IMR-90 (cell line): ENCODE data around the gene AIMP1. TPM values are rescaled to one million over a fixed set of nuclear protein-coding genes. Genes with fewer than 3 reads are reported as not detected.

Experiments
- ATAC-seq: fragments of 200-7000 bp; cut with Tn5 transposase; 2 replicates; pipeline ENCODE4 v1.9.1; 2020; ENCODE audit warnings: low read depth, mild to moderate bottlenecking, moderate library complexity
- BruUV-seq: library from RNA; stranded (reverse); fragments of 400-500 nt; replicated peaks from 2 replicates; lab custom pipeline; 2021; lab: Mats Ljungman, UMichigan
- CTCF ChIA-PET: fragments of 300-600 bp; formaldehyde crosslinking; extraction: SDS; loops from one replicate; lab custom pipeline; 2021; ENCODE audit warnings: antibody characterized with exemption; lab: Yijun Ruan, JAX
- POLR2A ChIA-PET: fragments of 300-600 bp; sonication (Branson Sonifier 250); formaldehyde crosslinking; loops from one replicate; lab custom pipeline; 2022; ENCODE audit warnings: antibody characterized with exemption; ENCODE audit not compliant: unreplicated experiment; lab: Charles Lee
- DNase-seq: peaks from one replicate; pipeline ENCODE4 v3.0.0; 2013
- H2AFZ ChIP-seq: replicated peaks from 2 replicates; pipeline ENCODE3; 2013; ENCODE audit warnings: low read length, mild to moderate bottlenecking; ENCODE audit not compliant: poor library complexity
- H2AK5ac ChIP-seq: 2 replicates; pipeline ENCODE4 v1.6.1; 2013; ENCODE audit warnings: low read depth, low read length, inconsistent platforms
- H2AK9ac ChIP-seq: replicated peaks from 2 replicates; pipeline ENCODE3; 2013; ENCODE audit warnings: mild to moderate bottlenecking, low read depth, low read length, moderate library complexity; ENCODE audit not compliant: poor library complexity
- H2BK120ac ChIP-seq: 2 replicates; pipeline ENCODE4 v1.6.1; 2013; ENCODE audit warnings: low read depth, low read length, inconsistent platforms
- H2BK15ac ChIP-seq: 3 replicates; pipeline ENCODE4 v1.6.1; 2013; ENCODE audit warnings: low read depth, low read length, inconsistent platforms
- H2BK20ac ChIP-seq: 2 replicates; pipeline ENCODE4 v1.6.1; 2013; ENCODE audit warnings: low read depth, mild to moderate bottlenecking, inconsistent platforms, low read length, moderate library complexity
- H2BK5ac ChIP-seq: 2 replicates; pipeline ENCODE4 v1.6.1; 2013; ENCODE audit warnings: mild to moderate bottlenecking, low read depth, low read length, inconsistent platforms; ENCODE audit not compliant: poor library complexity, severe bottlenecking
- H3K14ac ChIP-seq: replicated peaks from 2 replicates; pipeline ENCODE4 v1.6.1; 2013; ENCODE audit warnings: low read depth, low read length, inconsistent platforms
- H3K18ac ChIP-seq: 2 replicates; pipeline ENCODE4 v1.6.1; 2013; ENCODE audit warnings: low read depth, low read length, control low read depth
- H3K23ac ChIP-seq: 2 replicates; pipeline ENCODE4 v1.6.1; 2013; ENCODE audit warnings: low read depth, low read length, inconsistent platforms
- H3K27ac ChIP-seq: 2 replicates; pipeline ENCODE4 v1.5.1; 2013; ENCODE audit warnings: mild to moderate bottlenecking, control low read depth, low read length; ENCODE audit not compliant: insufficient read depth
- H3K27me3 ChIP-seq: 2 replicates; pipeline ENCODE4 v1.6.1; 2013; ENCODE audit warnings: low read length; ENCODE audit not compliant: control insufficient read depth, insufficient read depth
- H3K36me3 ChIP-seq: 2 replicates; pipeline ENCODE4 v1.6.1; 2013; ENCODE audit warnings: low read length, mixed read lengths; ENCODE audit not compliant: control insufficient read depth, insufficient read depth
- H3K4ac ChIP-seq: 2 replicates; pipeline ENCODE4 v1.6.1; 2013; ENCODE audit warnings: low read depth, low read length, inconsistent platforms
- H3K4me1 ChIP-seq: 2 replicates; pipeline ENCODE4 v1.6.1; 2013; ENCODE audit warnings: low read length, mixed read lengths; ENCODE audit not compliant: control insufficient read depth, insufficient read depth
- H3K4me2 ChIP-seq: 2 replicates; pipeline ENCODE4 v1.6.1; 2013; ENCODE audit warnings: low read depth, mild to moderate bottlenecking, control low read depth, low read length, moderate library complexity
- H3K4me3 ChIP-seq: 2 replicates; pipeline ENCODE4 v1.5.1; 2013; ENCODE audit warnings: low read depth, mild to moderate bottlenecking, control low read depth, low read length, moderate library complexity; ENCODE audit not compliant: insufficient read depth
- H3K56ac ChIP-seq: 2 replicates; pipeline ENCODE4 v1.6.1; 2013; ENCODE audit warnings: low read length, inconsistent platforms; ENCODE audit not compliant: insufficient read depth; ENCODE audit errors: extremely low read depth
- H3K79me1 ChIP-seq, 2 experiments: 2 replicates each; pipeline ENCODE4 v1.6.1; 2013; ENCODE audit warnings: low read length in 2 of 2, inconsistent platforms in 1 of 2, low read depth in 1 of 2
- H3K9ac ChIP-seq: 2 replicates; pipeline ENCODE4 v1.6.1; 2013; ENCODE audit warnings: low read depth, low read length, control low read depth
- H3K9me1 ChIP-seq: 2 replicates; pipeline ENCODE4 v1.6.1; 2013; ENCODE audit warnings: low read length, inconsistent platforms; ENCODE audit not compliant: insufficient read depth
- H3K9me3 ChIP-seq: 2 replicates; pipeline ENCODE4 v1.6.1; 2013; ENCODE audit warnings: low read length; ENCODE audit not compliant: control insufficient read depth, insufficient read depth
- H4K20me1 ChIP-seq: 2 replicates; pipeline ENCODE4 v1.6.1; 2013; ENCODE audit warnings: low read length, inconsistent platforms; ENCODE audit not compliant: insufficient read depth
- H4K5ac ChIP-seq: 2 replicates; pipeline ENCODE4 v1.6.1; 2013; ENCODE audit warnings: mild to moderate bottlenecking, low read depth, low read length, control low read depth
- H4K8ac ChIP-seq, 2 experiments: 2 replicates each; pipeline ENCODE4 v1.6.1; 2013; ENCODE audit warnings: low read depth in 2 of 2, low read length in 2 of 2, control low read depth in 1 of 2, inconsistent platforms in 1 of 2
- H4K91ac ChIP-seq: 2 replicates; pipeline ENCODE4 v1.6.1; 2013; ENCODE audit warnings: low read depth, low read length, inconsistent platforms; ENCODE audit not compliant: insufficient read depth
- MAFK ChIP-seq: IDR thresholded peaks from 2 replicates; pipeline ENCODE4 v1.6.1; 2012; ENCODE audit warnings: low read depth, low read length, improper control_type of control experiment
- MXI1 ChIP-seq: IDR thresholded peaks from 2 replicates; pipeline ENCODE4 v1.6.1; 2012; ENCODE audit warnings: low read depth, mild to moderate bottlenecking, low read length, moderate library complexity, borderline replicate concordance
- WGBS, 2 experiments: methylation state at CpG; one replicate each; pipeline versions ENCODE4 v1.1.5 to v1.1.7; 2013; ENCODE audit warnings: missing lambda C conversion rate in 2 of 2; ENCODE audit not compliant: insufficient read length in 1 of 2; ENCODE audit errors: extremely low coverage in 2 of 2; 5-methylcytosine and 5-hydroxymethylcytosine counted together
- dilution Hi-C: fragments of 300-500 bp; cut with HindIII; formaldehyde crosslinking; loops from one replicate; pipeline ENCODE4 v1.14.3; 2018; ENCODE audit warnings: low sequenced_read_pairs; ENCODE audit not compliant: unreplicated experiment
- in situ Hi-C: fragments of 300-500 bp; cut with MboI; formaldehyde crosslinking; loops from 3 replicates; pipeline ENCODE4 v1.14.3; 2019; ENCODE audit warnings: low sequenced_read_pairs, inconsistent platforms, mixed read lengths
- intact Hi-C: fragments of 100-400 bp; cut with micrococcal nuclease; formaldehyde crosslinking; loops from 2 replicates; pipeline ENCODE4 v1.10.0; 2022
- polyA plus RNA-seq, 3 experiments: library from polyadenylated mRNA; depleted of rRNA; stranded (reverse); fragments of >200 nt; gene quantifications; 2 replicates each; pipeline ENCODE4 v1.2.3, GENCODE V29; 2012; ENCODE audit warnings: low replicate concordance in 1 of 3
- total RNA-seq: library from RNA; depleted of rRNA; stranded (reverse); fragments of >200 nt; gene quantifications from 2 replicates; pipeline ENCODE4 v1.2.3, GENCODE V29; 2012

The AIMP1 gene
- total and polyA plus RNA-seq, 2 of the 4 experiments (the other 2 are of a cell fraction), result 11.8 to 21.4 TPM

DNA sequence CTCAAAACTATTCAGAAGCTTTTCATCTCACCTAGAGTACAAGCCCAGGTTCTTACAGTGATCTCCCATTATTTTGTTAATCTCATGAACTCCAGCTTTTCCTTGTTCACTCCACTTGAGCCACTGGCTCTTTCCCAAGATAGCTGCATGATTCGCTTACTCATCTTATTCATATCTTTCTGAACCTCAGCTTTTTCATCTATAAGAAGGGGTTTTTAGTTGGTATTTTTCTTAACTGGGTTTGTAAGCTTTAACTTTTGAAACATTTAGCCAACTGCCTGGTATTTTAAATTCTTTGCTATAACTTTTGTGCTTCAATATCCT, 28.3 kb downstream of the AIMP1 start:
- Histone ChIP-seq H4K5ac (no peak overlapping the region), H2BK5ac (no peak overlapping the region), H4K8ac (no peak overlapping the region), H3K4me3 (no peak overlapping the region), H2AFZ (no peak overlapping the region), H4K91ac (no peak overlapping the region), H3K9me3 (no peaks in the 10 kb centered on the region), H2AK9ac (no peak overlapping the region), H4K20me1 (peaks cover 3% of the 10 kb centered on the region; the same call in 1 of the 2 replicates), H3K27ac (no peak overlapping the region), H3K4me1 (no peaks in the 10 kb centered on the region), H2AK5ac (no peak overlapping the region), H2BK15ac (no peak overlapping the region), H3K23ac (no peak overlapping the region), H3K56ac (no peak overlapping the region), H3K27me3 (no peaks in the 10 kb centered on the region), H3K14ac (no peak overlapping the region), H2BK20ac (no peak overlapping the region), H3K4ac (no peak overlapping the region), H3K9me1 (no peaks in the 10 kb centered on the region), H2BK120ac (no peak overlapping the region), H3K4me2 (no peak overlapping the region), H3K9ac (no peak overlapping the region), H3K18ac (no peak overlapping the region), H3K36me3 (peaks cover 5% of the 10 kb centered on the region; the same call in 1 of the 2 replicates), H3K79me1 (peaks cover 13 to 16% of the 10 kb centered on the region in 2 experiments; a peak in 3 of 4 replicates)
- ATAC-seq (peak; percentile 57), DNase-seq (peak; percentile 71)
- in situ Hi-C loops, result no loop called here
- BruUV-seq, result no TSS peak
- ChIA-PET POLR2A (no interaction called here), CTCF (interaction anchor here (0.9 to 1.1 kb wide), 2 partner anchors 14 to 41 kb away, joined by 3 to 4 read pairs; no protein-coding TSS in a partner anchor)
- dilution Hi-C loops, result no loop called here
- intact Hi-C loops, result no loop called here
- no CpG with 5 or more reads among the region's 1 CpG for WGBS, 2 experiments
- TF ChIP-seq MAFK (peak; percentile 72), MXI1 (no peak)
